GM06990 (cell line): Measurements from ENCODE around the gene IDH3B.
"Not testable (repeated sequence)": the region's sequence is repeated elsewhere in the genome, so short reads cannot be mapped to it uniquely, and the experiment has no call there.

Source experiments
- DNase-seq: peaks from one replicate; pipeline ENCODE4 v3.0.0-alpha.2; 2011; ENCODE audit not compliant: insufficient read length; ENCODE audit errors: extremely low read depth
- H3K27me3 ChIP-seq: replicated peaks from 2 replicates; pipeline ENCODE4 v1.6.0; 2011; ENCODE audit warnings: low read length; ENCODE audit not compliant: control insufficient read depth, insufficient read depth
- H3K36me3 ChIP-seq: 2 replicates; pipeline ENCODE4 v1.5.1; 2011; ENCODE audit warnings: low read length; ENCODE audit not compliant: control insufficient read depth, insufficient read depth
- H3K4me3 ChIP-seq: replicated peaks from 2 replicates; pipeline ENCODE4 v1.5.1; 2011; ENCODE audit warnings: low read depth, mild to moderate bottlenecking, control low read depth, low read length
- TF ChIP-seq, protein P1 (sequence below): IDR thresholded peaks from 2 replicates; pipeline ENCODE4 v1.5.1; 2011; ENCODE audit warnings: low read length, control low read depth, mild to moderate bottlenecking, inconsistent platforms; ENCODE audit not compliant: insufficient read depth, poor library complexity, severe bottlenecking

Gene IDH3B

DNA sequence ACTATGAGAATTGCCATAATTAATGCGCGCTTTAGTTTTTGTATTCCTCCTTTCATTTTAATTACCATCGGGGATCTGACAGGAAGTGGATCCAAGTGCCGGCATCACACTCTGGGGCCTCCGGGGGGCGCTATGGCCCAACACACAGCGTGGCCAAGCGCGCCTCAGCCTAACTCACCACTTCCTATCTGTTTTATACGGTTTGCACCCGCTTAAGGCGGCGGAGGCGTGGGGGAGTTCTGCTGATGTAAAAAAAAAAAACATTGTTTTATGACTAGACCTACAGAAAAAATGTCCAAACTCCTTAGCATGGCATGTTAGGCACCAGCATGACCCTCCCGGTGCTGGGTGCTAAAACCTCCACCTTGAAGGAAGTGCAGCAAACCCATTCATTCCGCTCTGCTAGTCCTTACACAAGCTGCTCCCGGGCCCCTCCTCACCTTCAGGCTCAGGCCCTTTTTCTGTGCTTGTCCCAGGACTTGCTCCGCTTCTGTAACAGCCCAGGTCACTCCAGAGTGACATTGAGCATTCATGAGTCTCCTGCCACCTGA, 24.1 kb upstream of the IDH3B start:
- DNase-seq: peak; percentile 53
- Histone ChIP-seq H3K4me3 (no peak overlapping the region), H3K27me3 (peaks cover 2% of the 10 kb centered on the region), H3K36me3 (no peaks in the 10 kb centered on the region)
- TF ChIP-seq, protein P1, sequence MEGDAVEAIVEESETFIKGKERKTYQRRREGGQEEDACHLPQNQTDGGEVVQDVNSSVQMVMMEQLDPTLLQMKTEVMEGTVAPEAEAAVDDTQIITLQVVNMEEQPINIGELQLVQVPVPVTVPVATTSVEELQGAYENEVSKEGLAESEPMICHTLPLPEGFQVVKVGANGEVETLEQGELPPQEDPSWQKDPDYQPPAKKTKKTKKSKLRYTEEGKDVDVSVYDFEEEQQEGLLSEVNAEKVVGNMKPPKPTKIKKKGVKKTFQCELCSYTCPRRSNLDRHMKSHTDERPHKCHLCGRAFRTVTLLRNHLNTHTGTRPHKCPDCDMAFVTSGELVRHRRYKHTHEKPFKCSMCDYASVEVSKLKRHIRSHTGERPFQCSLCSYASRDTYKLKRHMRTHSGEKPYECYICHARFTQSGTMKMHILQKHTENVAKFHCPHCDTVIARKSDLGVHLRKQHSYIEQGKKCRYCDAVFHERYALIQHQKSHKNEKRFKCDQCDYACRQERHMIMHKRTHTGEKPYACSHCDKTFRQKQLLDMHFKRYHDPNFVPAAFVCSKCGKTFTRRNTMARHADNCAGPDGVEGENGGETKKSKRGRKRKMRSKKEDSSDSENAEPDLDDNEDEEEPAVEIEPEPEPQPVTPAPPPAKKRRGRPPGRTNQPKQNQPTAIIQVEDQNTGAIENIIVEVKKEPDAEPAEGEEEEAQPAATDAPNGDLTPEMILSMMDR: peak; percentile 70

DNA sequence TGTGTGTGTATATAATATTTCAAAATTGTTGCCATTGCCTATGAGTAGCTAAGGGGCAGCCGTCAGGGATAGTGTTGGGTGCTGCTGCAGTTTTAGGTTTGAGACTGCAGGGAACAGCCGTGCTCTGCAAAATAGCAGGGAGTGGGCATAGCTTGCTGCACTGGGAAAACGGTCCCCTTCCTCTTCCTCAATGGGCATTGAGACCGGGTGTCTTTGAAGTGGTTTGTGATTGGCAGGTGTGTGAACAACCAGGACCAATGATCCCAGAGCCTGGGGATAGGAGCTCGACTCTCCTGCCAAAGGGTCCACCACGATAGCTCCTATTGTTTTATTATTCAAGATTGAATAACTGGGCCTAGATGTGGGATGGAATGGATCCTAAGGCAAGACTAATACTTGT, 23.5 kb upstream of the IDH3B start:
- DNase-seq: no peak
- H3K36me3 ChIP-seq: no peaks in the 10 kb centered on the region
- H3K4me3 ChIP-seq: no peak overlapping the region
- TF ChIP-seq, protein P1: no peak
- H3K27me3 ChIP-seq: peaks cover 2% of the 10 kb centered on the region

DNA sequence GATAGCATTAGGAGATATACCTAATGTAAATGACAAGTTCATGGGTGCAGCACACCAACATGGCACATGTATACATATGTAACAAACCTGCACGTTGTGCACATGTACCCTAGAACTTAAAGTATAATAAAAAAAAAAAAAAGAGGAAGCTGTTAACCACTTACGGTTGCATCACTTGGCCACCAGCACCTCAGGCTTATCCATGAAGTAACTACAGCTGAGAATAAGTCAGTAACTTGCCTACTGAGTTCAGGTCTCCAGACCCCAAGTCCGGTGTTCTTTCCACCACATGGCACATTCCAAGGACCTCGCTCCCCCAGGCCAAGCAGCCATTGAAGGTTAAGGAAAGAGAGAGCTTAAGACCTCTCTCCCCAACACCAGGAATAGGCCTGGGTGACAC, 20.8 kb upstream of the IDH3B start:
- not testable (repeated sequence) for H3K4me3 ChIP-seq, H3K27me3 ChIP-seq, DNase-seq, H3K36me3 ChIP-seq

DNA sequence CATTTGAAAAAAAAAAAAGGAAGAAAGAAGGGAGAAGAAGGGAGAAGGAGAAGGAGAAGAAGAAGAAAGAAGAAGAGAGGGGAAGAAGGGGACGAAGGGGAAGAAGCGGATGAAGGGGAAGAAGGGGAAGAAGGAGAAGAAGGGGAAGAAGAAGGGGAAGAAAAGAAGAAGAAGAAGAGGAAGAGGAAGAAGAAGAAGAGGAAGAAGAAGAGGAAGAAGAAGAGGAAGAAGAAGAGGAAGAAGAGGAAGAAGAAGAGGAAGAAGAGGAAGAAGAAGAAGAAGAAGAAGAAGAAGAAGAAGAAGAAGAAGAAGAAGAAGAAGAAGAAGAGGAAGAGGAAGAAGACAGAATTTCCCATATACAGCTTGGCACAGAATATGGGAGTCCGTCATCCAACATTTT, 18.0 kb upstream of the IDH3B start:
- not testable (repeated sequence) for H3K4me3 ChIP-seq, DNase-seq, H3K27me3 ChIP-seq, H3K36me3 ChIP-seq

DNA sequence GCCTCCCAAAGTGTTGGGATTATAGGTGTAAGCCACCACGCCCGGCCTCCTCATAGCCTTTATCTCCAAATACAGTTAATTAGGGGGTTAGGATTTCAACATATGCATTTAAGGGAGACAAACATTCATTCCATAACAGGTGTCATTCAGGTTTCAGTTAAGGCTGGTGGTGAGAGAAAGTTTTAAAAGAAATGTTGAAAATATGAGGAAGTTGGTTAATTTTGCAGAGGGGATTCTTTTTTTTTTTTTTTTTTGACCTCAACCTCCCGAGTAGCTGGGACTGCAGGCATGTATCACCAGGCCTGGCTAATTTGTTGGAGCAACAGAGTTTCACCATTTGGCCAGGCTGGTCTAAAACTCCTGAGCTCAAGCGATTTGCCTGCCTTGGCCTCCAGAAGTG, 16.0 kb upstream of the IDH3B start:
- Histone ChIP-seq H3K27me3 (no peaks in the 10 kb centered on the region), H3K36me3 (no peaks in the 10 kb centered on the region), H3K4me3 (no peak overlapping the region)
- no peak for DNase-seq
- TF ChIP-seq, protein P1: no peak

DNA sequence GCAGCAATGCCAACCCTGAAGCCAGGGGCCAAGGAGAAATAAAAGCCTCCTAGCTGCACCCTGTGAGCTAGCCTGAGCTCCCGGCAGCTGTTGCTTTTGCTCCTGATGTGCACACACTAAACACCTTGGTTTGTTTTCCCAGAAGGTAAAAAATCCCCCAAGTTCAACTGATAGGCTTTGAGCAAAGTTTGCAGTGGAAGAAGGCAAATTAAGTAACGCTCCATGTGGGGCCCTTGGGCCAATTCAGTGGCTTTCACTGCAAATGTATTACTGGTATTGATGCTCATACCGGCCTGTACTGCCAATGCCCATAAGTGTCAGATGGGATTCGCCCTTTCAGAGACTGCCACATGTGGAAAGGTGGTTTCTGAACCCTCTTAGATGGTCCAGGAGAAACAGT, 9.4 kb upstream of the IDH3B start:
- H3K36me3 ChIP-seq: no peaks in the 10 kb centered on the region
- no peak overlapping the region for H3K4me3 ChIP-seq
- H3K27me3 ChIP-seq: no peaks in the 10 kb centered on the region
- TF ChIP-seq, protein P1: no peak
- DNase-seq: no peak

DNA sequence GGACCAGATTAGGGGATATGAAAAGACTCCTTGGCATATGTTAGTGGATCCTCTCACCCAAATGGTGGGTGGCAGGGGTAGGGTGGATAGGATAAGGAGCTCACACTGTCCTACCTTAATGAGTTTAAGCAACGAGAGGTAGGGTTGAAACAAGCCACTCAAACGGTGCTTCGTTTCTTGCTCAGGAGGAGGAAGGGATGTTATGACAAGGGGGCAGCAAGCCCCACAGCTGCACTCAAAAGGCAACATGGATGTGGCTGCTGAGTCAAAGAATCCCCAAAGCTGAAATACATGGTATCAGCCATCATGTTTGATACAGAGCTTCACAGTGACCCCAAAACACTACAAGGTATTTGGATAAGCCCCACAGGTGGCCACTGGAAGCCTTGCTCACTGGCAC, 8.4 kb upstream of the IDH3B start:
- no peak for DNase-seq
- Histone ChIP-seq H3K4me3 (no peak overlapping the region), H3K27me3 (no peaks in the 10 kb centered on the region), H3K36me3 (no peaks in the 10 kb centered on the region)
- TF ChIP-seq, protein P1: no peak
